Muscle layer of colon (tissue), 2 donors: ENCODE results near the gene RGS6.

ENCODE experiments used
- H3K27ac ChIP-seq: one replicate; pipeline ENCODE4 v1.7.0; 2013; ENCODE audit warnings: low read depth, mild to moderate bottlenecking, low read length, moderate library complexity
- H3K27me3 ChIP-seq, 2 donors: one replicate each; pipeline ENCODE4 v1.7.0; 2013; ENCODE audit warnings: low read length in 2 of 2, mild to moderate bottlenecking in 2 of 2; ENCODE audit not compliant: insufficient read depth in 2 of 2, control insufficient read depth in 1 of 2
- H3K36me3 ChIP-seq: one replicate; pipeline ENCODE4 v1.7.0; 2013; ENCODE audit warnings: mild to moderate bottlenecking, low read length; ENCODE audit not compliant: insufficient read depth
- H3K4me1 ChIP-seq: one replicate; pipeline ENCODE4 v1.7.0; 2013; ENCODE audit warnings: mild to moderate bottlenecking, low read length; ENCODE audit not compliant: insufficient read depth
- H3K4me3 ChIP-seq, 2 donors: one replicate each; pipeline ENCODE4 v1.7.0; 2013; ENCODE audit warnings: low read length in 2 of 2, low read depth in 1 of 2, mild to moderate bottlenecking in 1 of 2, moderate library complexity in 1 of 2
- H3K9ac ChIP-seq: one replicate; pipeline ENCODE4 v1.7.0; 2013; ENCODE audit warnings: low read length
- H3K9me3 ChIP-seq: one replicate; pipeline ENCODE4 v1.7.0; 2013; ENCODE audit warnings: mild to moderate bottlenecking, low read length
- donor health status: abdominal sarcoma.
- donor health status: Adenocarcinoma of cecum.

Gene RGS6

DNA sequence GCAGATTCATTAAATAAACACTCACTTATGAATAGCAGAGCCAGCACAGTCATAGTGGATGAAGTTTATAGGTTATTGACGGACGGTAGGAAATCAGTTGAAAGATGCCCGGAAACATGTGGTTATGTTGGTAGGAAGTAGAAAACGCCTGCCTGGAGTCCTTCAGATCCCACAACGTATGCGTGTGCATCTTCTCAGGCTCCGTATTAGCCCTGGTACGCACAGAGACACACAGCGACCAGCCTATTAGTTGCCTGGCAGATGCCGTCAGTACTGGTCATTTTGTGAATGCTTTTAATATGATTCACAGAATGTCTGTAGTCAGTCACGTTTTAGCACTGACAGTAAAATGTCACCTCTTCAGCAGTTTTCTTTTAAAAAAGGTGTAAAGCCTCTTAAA is 196.4 kb downstream of the RGS6 start:
- H3K4me1 ChIP-seq = peaks cover 15% of the 10 kb centered on the region
- no peak overlapping the region for H3K4me3 ChIP-seq
- no peaks in the 10 kb centered on the region for H3K36me3 ChIP-seq
- no peaks in the 10 kb centered on the region for H3K9me3 ChIP-seq
- no peaks in the 10 kb centered on the region for H3K27me3 ChIP-seq
- no peak overlapping the region for H3K9ac ChIP-seq
- no peak overlapping the region for H3K27ac ChIP-seq

DNA sequence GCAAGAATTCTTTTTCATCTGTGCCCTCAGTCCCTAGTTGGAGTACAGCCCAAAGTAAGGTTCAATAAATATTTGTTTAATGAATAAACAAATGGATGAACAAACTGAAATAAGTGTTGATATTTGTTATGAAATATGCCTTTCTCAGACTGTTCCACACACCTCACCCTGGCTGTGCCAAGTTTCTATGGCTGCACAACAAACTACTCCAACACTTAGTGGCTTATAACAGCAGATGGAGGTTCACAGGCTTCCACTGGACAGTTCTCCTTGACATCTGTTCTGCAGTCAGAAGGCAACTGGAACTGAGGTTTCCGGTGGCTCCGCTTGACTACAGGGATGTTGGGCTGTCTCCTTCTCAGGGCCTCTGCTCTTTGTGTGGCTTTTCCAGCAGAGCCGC is 197.1 kb downstream of the RGS6 start:
- Histone ChIP-seq H3K27me3 (no peaks in the 10 kb centered on the region), H3K4me1 (peaks cover 15% of the 10 kb centered on the region), H3K9me3 (no peaks in the 10 kb centered on the region), H3K27ac (no peak overlapping the region), H3K9ac (no peak overlapping the region), H3K4me3 (no peak overlapping the region), H3K36me3 (no peaks in the 10 kb centered on the region)

DNA sequence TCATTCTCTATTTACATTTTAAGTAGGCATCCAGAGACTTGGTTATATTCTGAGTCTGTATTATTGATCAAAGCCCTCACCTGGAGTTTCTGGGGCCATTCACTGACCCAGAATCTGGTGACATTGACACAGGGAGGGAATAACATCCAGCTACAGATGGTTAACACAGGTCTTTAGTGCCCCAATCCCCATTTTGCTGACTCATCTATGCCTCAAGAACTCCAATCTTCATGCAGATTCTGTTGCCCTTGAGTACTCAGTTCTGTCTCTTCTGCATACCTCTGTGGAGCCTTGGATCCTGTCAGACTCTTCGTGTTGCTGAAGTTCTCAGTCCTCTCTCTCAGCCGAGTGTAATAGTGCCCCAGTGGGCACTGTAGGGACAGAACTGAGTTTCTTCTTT is 208.9 kb downstream of the RGS6 start:
- Histone ChIP-seq H3K9ac (no peak overlapping the region), H3K9me3 (no peaks in the 10 kb centered on the region), H3K27ac (no peak overlapping the region), H3K36me3 (no peaks in the 10 kb centered on the region), H3K4me3 (no peak overlapping the region), H3K27me3 (no peaks in the 10 kb centered on the region), H3K4me1 (no peaks in the 10 kb centered on the region)

DNA sequence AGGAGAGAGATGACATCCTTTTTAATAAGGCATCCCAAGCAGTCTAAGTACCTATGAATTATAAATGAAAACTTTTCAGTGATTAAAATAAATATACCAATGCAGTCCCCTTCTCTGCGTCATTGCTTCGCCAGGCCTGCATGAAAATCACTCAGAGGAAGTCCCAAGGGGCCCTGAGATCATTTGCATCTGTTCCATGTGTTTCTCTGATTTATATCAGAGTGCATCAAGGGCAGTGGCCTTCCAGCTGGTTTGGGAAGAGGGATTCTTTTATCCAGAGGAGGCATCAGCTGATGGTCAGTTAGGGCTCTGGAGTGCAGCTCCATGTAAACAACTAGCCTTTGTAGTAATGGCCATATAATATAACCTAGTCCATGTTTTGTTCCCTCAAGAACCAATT is 210.1 kb downstream of the RGS6 start:
- H3K9ac ChIP-seq = no peak overlapping the region
- no peak overlapping the region for H3K4me3 ChIP-seq
- H3K4me1 ChIP-seq = no peaks in the 10 kb centered on the region
- no peak overlapping the region for H3K27ac ChIP-seq
- H3K9me3 ChIP-seq = no peaks in the 10 kb centered on the region
- H3K36me3 ChIP-seq = no peaks in the 10 kb centered on the region
- H3K27me3 ChIP-seq = no peaks in the 10 kb centered on the region

DNA sequence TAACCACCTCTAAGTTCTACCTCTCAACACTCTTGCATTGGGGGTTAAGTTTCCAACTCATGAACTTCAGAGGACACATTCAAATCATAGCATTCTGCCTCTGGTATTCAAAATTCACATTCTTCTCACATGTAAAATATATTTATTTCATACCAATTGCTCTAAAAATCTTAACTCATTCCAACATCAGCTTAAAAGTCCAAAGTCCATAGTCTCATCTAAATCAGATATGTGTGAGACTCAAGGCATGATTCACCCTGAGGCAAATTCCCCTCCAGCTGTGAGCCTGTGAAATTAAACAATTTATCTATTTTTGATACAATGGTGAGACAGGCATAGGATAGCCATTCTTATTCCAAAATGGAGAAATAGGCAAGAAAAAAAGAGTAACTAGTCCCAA is 214.0 kb downstream of the RGS6 start:
- H3K36me3 ChIP-seq = no peaks in the 10 kb centered on the region
- no peak overlapping the region for H3K9ac ChIP-seq
- no peaks in the 10 kb centered on the region for H3K27me3 ChIP-seq
- no peak overlapping the region for H3K4me3 ChIP-seq
- no peaks in the 10 kb centered on the region for H3K9me3 ChIP-seq
- no peaks in the 10 kb centered on the region for H3K4me1 ChIP-seq
- H3K27ac ChIP-seq = no peak overlapping the region

DNA sequence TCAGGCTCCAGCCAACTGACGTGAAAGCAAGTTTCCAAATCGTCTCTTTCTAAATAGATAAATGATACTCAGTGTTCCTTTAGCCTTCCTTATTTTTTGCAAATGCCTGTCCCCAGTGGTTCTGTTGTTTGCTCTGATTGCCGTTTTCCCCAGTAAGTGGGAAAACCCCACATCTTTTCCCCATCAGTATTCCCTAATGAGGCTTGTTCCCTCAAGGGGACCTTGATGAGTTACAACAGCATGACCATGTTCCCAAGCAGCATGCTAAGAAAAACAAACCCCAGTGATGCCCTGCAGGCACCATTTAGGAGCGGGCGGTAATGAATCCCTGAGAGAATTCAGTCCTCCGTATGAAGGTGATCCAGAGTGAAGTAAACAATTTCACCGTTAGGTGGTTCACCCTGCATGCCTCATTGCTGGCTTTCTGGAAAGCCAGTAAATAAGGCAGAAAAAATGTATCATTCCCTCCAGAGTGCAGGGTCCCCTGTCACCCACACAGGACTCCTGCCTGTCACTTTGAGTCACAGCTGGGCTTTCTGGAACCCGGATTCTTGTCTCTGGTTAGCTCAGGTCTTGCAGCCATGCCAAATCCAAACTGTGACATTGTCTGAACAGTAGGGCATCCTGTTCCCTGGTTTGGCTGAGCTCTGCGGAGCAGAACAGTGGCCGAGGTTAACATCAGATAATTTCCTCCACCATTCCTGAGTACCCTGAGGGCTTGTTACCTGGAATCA is 222.6 kb downstream of the RGS6 start:
- H3K27me3 ChIP-seq = no peaks in the 10 kb centered on the region
- H3K36me3 ChIP-seq = no peaks in the 10 kb centered on the region
- H3K27ac ChIP-seq = no peak overlapping the region
- H3K4me1 ChIP-seq = no peaks in the 10 kb centered on the region
- H3K9me3 ChIP-seq = no peaks in the 10 kb centered on the region
- no peak overlapping the region for H3K9ac ChIP-seq
- no peak overlapping the region for H3K4me3 ChIP-seq

DNA sequence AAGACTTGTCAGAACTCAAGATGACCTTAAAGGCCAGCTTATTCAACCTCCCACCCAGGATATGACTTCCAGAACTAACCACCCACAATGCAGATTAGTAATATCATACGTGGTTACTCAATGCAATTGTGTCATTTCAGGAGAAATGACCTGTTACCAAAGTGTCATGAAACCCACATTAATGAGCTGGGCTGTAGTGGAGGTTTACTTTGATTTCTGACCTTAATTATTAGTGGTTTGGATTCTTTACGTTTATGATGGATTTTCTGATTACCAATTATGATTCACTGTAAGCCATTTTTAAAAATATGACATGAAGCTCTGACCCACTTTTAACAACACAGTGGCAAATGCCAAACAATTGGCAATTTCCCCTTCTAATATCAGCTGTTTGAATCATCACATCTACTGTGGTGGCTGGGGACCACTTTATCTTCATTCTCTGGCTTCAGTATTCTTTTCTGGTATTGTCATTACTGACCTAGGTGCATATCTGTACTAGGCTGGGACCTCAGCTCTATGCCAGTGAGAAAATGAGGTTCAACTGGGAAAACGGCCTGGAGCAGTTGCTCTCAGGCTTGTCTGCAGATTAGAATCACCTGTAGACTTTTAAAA is 223.3 kb downstream of the RGS6 start:
- Histone ChIP-seq H3K9ac (no peak overlapping the region), H3K4me3 (no peak overlapping the region), H3K27ac (no peak overlapping the region), H3K27me3 (no peaks in the 10 kb centered on the region), H3K9me3 (no peaks in the 10 kb centered on the region), H3K4me1 (no peaks in the 10 kb centered on the region), H3K36me3 (no peaks in the 10 kb centered on the region)

DNA sequence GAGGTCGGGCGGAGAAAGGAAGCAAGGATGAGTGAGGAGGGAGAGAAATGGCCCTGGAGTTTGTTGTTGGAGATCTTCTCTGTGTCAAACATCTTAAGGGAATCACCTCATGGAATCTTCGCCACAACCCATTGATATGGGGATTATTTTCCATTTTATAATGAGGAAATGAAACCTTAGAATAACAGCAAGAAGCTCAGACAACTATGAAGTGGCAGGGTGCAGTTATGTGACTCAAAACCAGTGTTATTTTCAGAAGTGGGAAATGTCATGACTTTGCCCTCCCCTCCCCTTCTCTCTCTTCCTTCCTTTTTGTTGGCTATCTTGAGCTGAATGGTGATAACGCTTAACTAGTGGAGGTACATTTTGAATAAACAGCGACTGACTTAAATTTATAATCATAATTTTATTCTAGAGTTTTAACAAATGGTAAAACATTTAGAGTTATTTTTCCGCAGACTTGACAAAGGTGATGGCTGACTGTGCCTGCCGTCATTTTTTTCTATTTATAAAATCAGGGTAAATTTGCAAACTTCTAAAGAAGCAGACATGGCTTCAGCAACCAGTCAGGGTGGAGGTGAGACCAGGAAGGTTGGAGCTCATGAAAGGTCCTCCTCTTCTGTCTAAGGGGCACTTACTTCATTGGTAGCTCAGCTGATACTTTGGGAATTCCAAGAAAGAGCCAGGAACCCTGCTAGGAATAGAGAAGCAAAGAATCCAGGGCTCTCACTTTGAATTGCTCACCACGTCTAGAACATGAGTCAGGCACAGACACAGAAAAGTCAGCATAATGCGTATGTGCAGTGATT is 232.4 kb downstream of the RGS6 start:
- H3K9me3 ChIP-seq = no peaks in the 10 kb centered on the region
- H3K36me3 ChIP-seq = no peaks in the 10 kb centered on the region
- H3K27me3 ChIP-seq = no peaks in the 10 kb centered on the region
- no peak overlapping the region for H3K9ac ChIP-seq
- no peaks in the 10 kb centered on the region for H3K4me1 ChIP-seq
- H3K4me3 ChIP-seq = no peak overlapping the region
- no peak overlapping the region for H3K27ac ChIP-seq

DNA sequence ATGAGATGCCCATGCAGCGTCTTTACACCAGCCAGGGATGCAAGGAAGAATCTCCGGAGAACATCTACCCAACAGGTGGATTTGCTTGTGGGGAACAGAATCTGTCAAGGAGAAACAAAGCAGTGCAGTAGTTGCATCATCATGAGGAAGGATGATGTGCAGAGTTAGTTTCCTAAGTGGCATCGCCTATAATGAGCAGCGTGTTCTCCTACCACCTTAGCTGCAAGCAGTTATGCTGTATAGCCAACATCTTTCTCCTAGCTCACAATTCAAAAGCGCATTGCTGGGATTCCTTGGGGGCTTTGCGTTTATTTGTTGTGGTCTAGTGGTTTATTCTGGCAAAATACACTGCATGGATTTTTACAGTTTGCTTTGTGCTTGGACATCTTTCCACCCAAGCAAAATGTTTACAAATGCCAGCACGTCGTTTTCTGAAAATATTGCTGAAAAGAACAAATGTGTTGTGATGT is 233.0 kb downstream of the RGS6 start:
- Histone ChIP-seq H3K9me3 (no peaks in the 10 kb centered on the region), H3K9ac (no peak overlapping the region), H3K4me3 (no peak overlapping the region)

DNA sequence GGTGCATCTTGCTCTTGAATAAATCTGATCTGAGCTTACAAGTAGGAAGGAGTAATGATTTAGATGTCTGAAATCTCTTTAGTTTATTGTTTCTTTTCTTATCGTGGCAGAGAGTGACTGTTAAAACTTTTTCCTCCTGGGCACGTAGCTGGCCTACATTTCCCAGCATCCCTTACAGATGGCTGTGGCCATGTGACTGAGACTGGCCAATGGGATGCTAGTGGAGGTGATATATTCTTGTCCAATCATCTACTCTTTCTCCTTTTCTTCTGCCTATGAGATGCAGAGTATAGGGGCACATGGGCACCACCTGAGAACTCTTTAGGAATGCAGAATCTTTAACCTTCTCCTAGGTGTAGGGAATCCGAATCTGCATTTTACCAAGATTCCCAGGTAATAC is 237.3 kb downstream of the RGS6 start:
- Histone ChIP-seq H3K9me3 (no peaks in the 10 kb centered on the region), H3K36me3 (no peaks in the 10 kb centered on the region), H3K4me1 (no peaks in the 10 kb centered on the region), H3K4me3 (no peak overlapping the region), H3K27ac (no peak overlapping the region), H3K27me3 (no peaks in the 10 kb centered on the region), H3K9ac (no peak overlapping the region)

More for the DNA sequence above, 233.0 kb downstream of the RGS6 start:
- Histone ChIP-seq H3K27ac (no peak overlapping the region), H3K4me1 (no peaks in the 10 kb centered on the region), H3K27me3 (no peaks in the 10 kb centered on the region), H3K36me3 (no peaks in the 10 kb centered on the region)

DNA sequence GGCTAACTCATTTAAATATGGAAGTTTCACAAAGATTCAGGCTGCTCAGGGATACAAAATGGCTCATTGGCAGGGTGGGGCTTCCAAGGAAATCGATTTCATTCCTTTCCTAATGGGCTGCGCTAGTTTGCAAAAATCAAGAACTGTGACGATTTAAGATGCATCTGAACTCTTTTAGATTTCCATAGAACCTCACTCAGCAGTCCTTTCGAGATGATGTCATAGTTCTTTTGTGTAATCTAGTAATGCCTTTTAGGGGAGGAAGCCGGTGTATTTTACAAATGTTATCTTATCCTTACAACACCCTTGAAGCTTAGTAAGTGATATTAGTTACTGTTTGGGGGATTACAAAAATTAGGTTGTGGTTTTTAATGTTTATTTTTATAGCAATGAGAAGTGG is 239.8 kb downstream of the RGS6 start:
- Histone ChIP-seq H3K9ac (no peak overlapping the region), H3K4me1 (no peaks in the 10 kb centered on the region), H3K4me3 (no peak overlapping the region), H3K9me3 (no peaks in the 10 kb centered on the region), H3K27ac (no peak overlapping the region), H3K36me3 (no peaks in the 10 kb centered on the region), H3K27me3 (no peaks in the 10 kb centered on the region)
